ENCODE data around the gene ZNF580. TPM values are rescaled to one million over a fixed set of nuclear protein-coding genes. Genes with fewer than 3 reads are reported as not detected.

Gene ZNF580
- total and polyA plus RNA-seq, 5 experiments from 2014 or later, result 15.3 to 111 (median 21.7) TPM

DNA sequence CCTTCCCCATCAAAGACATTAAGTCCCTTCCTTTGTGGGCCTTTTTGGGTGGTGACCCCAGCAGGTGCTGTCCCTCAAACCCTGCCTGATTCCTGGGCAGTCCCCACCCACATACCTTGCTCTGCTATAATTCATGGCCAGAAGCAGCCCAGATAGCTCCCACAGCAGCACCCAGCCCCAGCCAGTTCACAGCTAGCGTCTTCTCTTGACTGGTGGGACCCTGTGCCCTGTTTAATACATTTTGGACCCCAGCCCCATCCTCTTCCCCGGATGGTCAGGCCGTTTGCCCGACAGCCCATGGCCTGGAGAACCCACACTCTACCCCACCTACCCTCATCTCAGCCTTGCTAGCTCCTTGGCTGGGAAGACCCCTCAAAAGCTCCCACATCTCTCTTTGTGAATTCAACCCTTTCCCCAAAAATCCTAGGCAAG, 9.3 kb downstream of the ZNF580 start:
- Mint-ChIP-seq H3K9me3 (no peaks in the 10 kb centered on the region), H3K36me3 (peaks cover 0 to 8% (median 3%) of the 10 kb centered on the region in 3 donors), H3K4me1 (peaks cover 15 to 45% (median 41%) of the 10 kb centered on the region in 4 donors), H3K27me3 (no peaks in the 10 kb centered on the region), H3K4me3 (peak overlapping the region in 8 of 10 donors; percentile 27 to 89 (median 62)), H3K27ac (peak overlapping the region in 9 of 10 donors; percentile 14 to 89 (median 75))
- POLR2A ChIA-PET, result interaction anchor here (0.8 to 9.2 kb wide), 3 partner anchors 9 to 17 kb away, joined by 3 to 148 read pairs (median 3); no protein-coding TSS in a partner anchor
- ATAC-seq, result no peak
- peak in 1 of 10 donors; percentile 48 for DNase-seq

DNA sequence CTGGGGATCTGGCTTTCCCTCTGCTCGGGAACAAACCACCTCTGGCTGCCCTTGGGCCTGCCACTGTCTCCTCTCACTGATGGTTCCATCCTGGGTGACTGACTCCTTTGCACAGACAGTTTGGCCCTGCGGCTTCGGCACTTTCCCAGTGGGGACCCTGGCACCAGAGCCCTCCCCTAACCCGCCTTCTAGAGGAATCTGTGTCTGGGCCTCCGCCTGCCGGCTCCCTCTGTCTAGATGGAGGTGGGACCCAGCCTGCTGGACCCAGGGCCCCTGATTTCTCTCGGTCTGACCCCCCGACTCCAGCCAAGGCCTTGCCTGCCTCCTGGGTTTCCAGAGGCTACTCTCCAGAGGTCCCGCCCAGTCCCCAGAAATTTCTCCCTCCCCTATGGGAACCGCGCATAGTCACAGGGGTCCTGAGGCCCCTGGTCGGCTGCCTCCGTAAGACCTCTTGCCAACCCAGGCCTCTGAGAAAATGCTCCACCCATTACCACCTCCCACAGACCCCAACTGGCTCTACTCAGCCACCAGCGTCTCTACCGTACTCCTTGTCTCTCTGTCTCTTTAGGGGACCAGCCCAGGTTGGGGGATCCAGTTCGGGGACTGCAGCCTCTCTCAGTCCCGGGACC, 9.9 kb downstream of the ZNF580 start:
- peak in 1 of 10 donors; percentile 43 for DNase-seq
- no peaks in the 10 kb centered on the region for H3K27me3 Mint-ChIP-seq
- H3K9me3 Mint-ChIP-seq, result no peaks in the 10 kb centered on the region
- peaks cover 0 to 3% (median 2%) of the 10 kb centered on the region in 3 donors for H3K36me3 Mint-ChIP-seq
- peak overlapping the region in 9 of 10 donors; percentile 26 to 89 (median 75) for H3K27ac Mint-ChIP-seq
- H3K4me3 Mint-ChIP-seq, result peak overlapping the region in 8 of 10 donors; percentile 27 to 89 (median 62)
- ATAC-seq, result no peak
- H3K4me1 Mint-ChIP-seq, result peaks cover 16 to 41% (median 40%) of the 10 kb centered on the region in 4 donors
- POLR2A ChIA-PET, result interaction anchor here (0.8 to 9.2 kb wide), 3 partner anchors 8 to 17 kb away, joined by 3 to 148 read pairs (median 3); no protein-coding TSS in a partner anchor

DNA sequence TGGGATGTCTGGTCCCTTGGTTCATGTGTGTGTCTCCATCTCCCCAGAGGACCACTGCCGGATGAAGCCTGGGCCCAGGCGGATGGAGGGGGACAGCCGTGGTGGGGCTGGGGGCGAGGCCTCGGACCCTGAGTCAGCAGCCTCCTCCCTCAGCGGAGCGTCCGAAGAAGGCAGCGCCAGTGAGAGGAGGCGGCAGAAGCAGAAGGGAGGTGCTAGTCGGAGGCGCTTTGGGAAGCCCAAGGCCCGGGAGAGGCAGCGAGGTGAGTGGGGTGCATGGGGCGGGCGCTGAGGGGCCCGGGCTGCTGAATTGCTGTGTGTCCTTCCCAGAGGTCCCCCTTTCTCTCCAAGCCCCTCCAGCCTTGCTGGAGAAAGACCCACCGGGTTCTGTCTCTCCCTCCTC, 10.4 kb downstream of the ZNF580 start:
- H3K27ac Mint-ChIP-seq, result peak overlapping the region in 2 of 10 donors; percentile 83 to 87

DNA sequence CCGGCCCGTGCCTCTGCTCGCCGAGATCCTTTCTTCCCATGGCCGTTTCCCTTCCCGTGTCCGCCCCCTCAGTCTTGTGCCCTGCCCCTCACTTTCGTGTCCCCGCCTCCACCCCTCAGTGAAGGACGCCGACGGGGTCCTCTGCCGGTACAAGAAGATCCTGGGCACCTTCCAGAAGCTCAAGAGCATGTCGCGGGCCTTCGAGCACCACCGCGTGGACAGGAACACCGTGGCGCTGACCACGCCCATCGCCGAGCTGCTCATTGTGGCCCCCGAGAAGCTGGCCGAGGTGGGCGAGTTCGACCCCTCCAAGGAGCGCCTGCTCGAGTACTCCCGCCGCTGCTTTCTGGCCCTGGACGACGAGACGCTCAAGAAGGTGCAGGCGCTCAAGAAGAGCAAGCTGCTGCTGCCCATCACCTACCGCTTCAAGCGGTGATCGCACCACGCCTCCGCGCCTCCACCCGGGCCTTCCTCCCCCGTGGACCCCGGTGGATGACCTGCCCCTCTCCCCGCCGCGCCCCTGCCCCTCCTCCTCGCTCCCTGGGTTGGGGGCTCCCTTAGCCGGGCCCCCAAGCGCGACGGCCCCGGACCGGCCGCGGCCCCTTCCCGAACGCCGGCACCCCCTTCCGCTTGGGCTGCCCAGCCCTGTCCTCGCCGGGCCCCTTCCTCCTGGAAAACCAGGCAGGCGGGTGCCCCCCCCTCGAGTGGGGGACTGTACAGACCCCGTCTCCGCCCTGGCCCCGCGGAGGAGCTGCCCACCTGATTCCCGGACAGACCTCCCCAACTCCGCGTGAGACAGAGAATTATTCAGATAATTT, 11.7 kb downstream of the ZNF580 start:
- Mint-ChIP-seq H3K4me3 (peak overlapping the region in 5 of 10 donors; percentile 38 to 95 (median 50)), H3K4me1 (peaks cover 20 to 49% (median 48%) of the 10 kb centered on the region in 4 donors), H3K36me3 (peaks cover 0 to 5% (median 3%) of the 10 kb centered on the region in 3 donors), H3K9me3 (no peaks in the 10 kb centered on the region), H3K27me3 (no peaks in the 10 kb centered on the region), H3K27ac (peak overlapping the region in 7 of 10 donors; percentile 48 to 85 (median 60))
- POLR2A ChIA-PET, result interaction anchor here (0.6 to 3.6 kb wide), 8 partner anchors 10 to 1787 kb away, joined by 3 to 64 read pairs (median 4); partner anchors contain the start of genes FIZ1, ZNF524 and ZNF581
- DNase-seq, result peak in 1 of 10 donors; percentile 71
- ATAC-seq, result no peak

More for the DNA sequence above, 10.4 kb downstream of the ZNF580 start:
- Mint-ChIP-seq H3K4me3 (peak overlapping the region in 4 of 10 donors; percentile 15 to 89 (median 82)), H3K36me3 (peaks cover 0 to 3% (median 2%) of the 10 kb centered on the region in 3 donors), H3K27me3 (no peaks in the 10 kb centered on the region), H3K4me1 (peaks cover 20 to 46% (median 43%) of the 10 kb centered on the region in 4 donors), H3K9me3 (no peaks in the 10 kb centered on the region)
- DNase-seq (peak in 1 of 10 donors; percentile 61), ATAC-seq (no peak)
- POLR2A ChIA-PET, result no interaction called here

DNA sequence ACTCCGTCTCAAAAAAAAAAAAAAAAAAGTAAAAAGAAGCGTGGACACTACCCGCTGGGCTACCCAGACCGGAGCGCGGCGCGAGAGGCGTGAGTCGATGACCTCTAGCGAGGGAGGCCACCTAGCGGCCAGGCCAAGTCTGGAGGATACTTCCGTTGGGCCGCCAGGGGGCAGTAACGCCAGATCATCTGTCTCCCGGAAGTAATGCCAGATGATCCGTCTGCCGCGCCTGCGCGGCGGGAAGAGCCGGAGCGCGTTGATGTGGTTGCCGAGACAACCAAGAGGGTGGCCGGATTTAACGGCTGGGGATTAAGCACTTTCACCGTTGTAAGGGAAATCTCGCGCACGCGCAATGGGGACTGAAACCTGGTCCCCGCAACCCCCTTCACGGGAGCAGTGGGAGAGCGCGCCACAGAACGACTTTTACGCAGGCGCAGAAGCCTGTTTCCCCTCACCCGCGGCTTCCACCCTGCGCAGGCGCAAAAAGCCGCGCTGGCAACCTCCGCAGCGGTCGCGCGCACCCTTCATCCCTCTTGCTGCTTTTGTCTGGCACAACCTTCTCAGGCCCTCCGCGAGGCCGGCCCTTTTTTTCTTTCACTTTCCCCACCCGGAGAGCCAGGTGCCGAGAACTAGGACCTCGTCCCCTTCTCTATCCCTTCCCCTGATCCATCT, 13.0 kb downstream of the ZNF580 start:
- DNase-seq (peak; percentile 99 to 100 (median 100)), ATAC-seq (peak; percentile 60 to 70)
- no peaks in the 10 kb centered on the region for H3K9me3 Mint-ChIP-seq
- no peaks in the 10 kb centered on the region for H3K27me3 Mint-ChIP-seq
- H3K4me3 Mint-ChIP-seq, result peak overlapping the region; percentile 88 to 99 (median 97)
- POLR2A ChIA-PET, result interaction anchor here (0.6 to 3.6 kb wide), 32 partner anchors 8 to 1788 kb away, joined by 3 to 64 read pairs (median 5); partner anchors contain the start of genes CNOT3, FIZ1, ISOC2 and KMT5C
- peaks cover 25 to 56% (median 54%) of the 10 kb centered on the region in 4 donors for H3K4me1 Mint-ChIP-seq
- peak overlapping the region; percentile 97 to 100 (median 99) for H3K27ac Mint-ChIP-seq
- H3K36me3 Mint-ChIP-seq, result peaks cover 0 to 7% (median 3%) of the 10 kb centered on the region in 3 donors

DNA sequence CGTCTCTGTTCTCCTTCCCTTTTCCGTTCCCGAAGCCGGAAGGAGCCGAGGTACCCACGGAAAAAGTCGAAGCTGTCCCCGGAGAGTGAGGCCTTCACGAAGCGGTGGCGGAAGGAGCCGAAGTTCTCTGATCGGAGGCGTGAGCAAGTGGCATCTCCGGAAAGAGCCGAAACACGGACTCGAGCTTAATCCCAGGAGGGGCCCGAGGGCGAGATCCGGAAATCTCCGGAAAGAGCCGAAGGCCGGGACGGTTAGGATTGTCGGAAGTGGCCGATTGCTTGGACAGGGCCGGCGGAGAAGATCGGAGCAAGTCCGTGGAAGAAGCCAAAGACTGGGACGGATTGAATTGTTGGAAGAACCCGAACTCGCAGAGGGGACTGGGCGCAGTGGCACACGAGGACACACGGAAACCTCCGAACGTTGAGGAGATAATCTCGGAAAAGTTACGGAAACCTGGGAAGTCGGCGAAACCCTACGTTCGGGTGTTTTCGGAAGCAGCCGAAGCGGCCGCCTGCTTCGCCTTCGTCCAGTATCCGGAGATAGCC, 13.6 kb downstream of the ZNF580 start:
- H3K27me3 Mint-ChIP-seq, result no peaks in the 10 kb centered on the region
- peak; percentile 94 to 100 (median 100) for DNase-seq
- peaks cover 0 to 9% (median 3%) of the 10 kb centered on the region in 3 donors for H3K36me3 Mint-ChIP-seq
- peaks cover 27 to 56% (median 54%) of the 10 kb centered on the region in 4 donors for H3K4me1 Mint-ChIP-seq
- peak overlapping the region; percentile 88 to 99 (median 97) for H3K4me3 Mint-ChIP-seq
- no peaks in the 10 kb centered on the region for H3K9me3 Mint-ChIP-seq
- POLR2A ChIA-PET, result interaction anchor here (0.6 to 3.6 kb wide), 32 partner anchors 8 to 1537 kb away, joined by 3 to 64 read pairs (median 5); partner anchors contain the start of genes CNOT3, FIZ1, ISOC2 and KMT5C
- ATAC-seq, result peak; percentile 80 to 81
- H3K27ac Mint-ChIP-seq, result peak overlapping the region; percentile 97 to 100 (median 99)

DNA sequence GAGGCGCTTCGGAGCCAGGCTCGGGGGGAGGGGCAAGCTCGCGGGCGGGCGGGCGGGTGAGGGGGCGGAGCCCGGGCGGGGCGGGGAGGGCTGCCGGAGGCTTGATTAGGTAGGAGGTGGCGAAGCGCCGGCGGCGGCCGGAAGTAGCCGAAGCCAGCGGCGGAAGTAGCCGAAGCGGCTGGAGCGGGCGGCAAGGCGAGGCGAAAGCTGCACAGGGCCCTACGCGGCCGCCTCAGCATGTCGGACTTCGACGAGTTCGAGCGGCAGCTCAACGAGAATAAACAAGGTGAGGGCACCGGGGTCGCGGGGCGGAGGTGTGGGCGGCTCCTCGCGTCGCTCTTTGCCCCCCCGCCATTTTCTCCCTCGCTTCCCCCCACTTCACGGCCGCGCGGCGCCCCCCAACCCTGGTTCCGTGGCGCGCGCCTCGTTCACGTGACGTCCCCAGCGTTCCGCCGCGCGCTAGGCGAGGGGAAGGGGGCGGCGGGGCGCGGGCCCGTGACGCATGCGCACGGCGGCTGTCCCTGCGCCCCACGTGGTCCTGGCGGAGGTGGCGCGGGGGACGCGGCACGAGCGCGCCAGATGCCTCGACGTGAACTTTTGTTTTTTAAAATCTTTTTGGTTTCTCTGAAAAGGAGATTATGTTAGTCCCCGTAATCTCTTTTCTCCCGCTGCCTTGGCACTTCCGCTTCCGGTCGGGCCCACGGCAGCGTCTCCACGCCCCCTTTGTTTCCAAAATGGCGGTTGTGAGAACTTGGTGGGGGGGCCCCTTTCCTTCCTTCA, 14.3 kb downstream of the ZNF580 start, which contains the start of gene U2AF2:
Gene U2AF2, plus strand, starts transcription at position 168 of the 780 bp plus-strand sequence. Its CDS starts 70 bp downstream, at position 238.
- POLR2A ChIA-PET, result interaction anchor here (0.7 to 3.6 kb wide), 28 partner anchors 9 to 1518 kb away, joined by 3 to 64 read pairs (median 6); partner anchors contain the start of genes CNOT3, FIZ1, KMT5C and LENG8
- ATAC-seq, result peak; percentile 10 to 45
- Mint-ChIP-seq H3K27ac (peak within 1 kb of the TSS; percentile 97 to 100 (median 99)), H3K27me3 (no peaks in the 10 kb centered on the region), H3K4me3 (peak within 1 kb of the TSS; percentile 88 to 99 (median 97)), H3K36me3 (peaks cover 0 to 13% (median 3%) of the 10 kb centered on the region in 3 donors), H3K4me1 (peaks cover 25 to 56% (median 54%) of the 10 kb centered on the region in 4 donors), H3K9me3 (no peaks in the 10 kb centered on the region)
- DNase-seq, result peak; percentile 90 to 99 (median 94)

DNA sequence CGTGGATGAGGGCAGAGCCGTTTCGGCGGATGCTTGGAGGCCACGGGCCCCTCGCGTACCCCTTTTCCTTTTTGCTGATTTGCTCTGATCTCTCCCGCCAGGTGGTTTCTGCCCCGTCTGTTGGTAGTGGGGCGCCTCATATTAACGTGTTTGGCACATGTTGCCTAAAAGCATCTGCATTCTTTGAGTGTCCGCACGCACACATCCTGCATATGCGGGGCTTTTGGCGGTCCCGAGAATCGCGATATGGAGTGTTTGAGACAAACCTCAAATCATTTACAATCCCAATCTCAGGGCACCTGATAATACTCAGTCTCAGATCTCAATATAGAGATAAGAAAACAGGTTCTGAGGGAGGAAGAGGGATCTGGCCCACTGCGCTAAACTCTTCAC, 14.8 kb downstream of the ZNF580 start:
- Mint-ChIP-seq H3K4me3 (peak overlapping the region; percentile 88 to 99 (median 95)), H3K27ac (peak overlapping the region; percentile 88 to 100 (median 98)), H3K36me3 (peaks cover 0 to 18% (median 3%) of the 10 kb centered on the region in 3 donors), H3K27me3 (no peaks in the 10 kb centered on the region), H3K4me1 (peaks cover 23 to 54% (median 53%) of the 10 kb centered on the region in 4 donors), H3K9me3 (no peaks in the 10 kb centered on the region)
- ATAC-seq (no peak), DNase-seq (no peak)
- POLR2A ChIA-PET, result interaction anchor here (1.6 to 2.0 kb wide), 2 partner anchors 13 to 19 kb away, joined by 7 to 8 read pairs; partner anchors contain the start of gene ZNF581

DNA sequence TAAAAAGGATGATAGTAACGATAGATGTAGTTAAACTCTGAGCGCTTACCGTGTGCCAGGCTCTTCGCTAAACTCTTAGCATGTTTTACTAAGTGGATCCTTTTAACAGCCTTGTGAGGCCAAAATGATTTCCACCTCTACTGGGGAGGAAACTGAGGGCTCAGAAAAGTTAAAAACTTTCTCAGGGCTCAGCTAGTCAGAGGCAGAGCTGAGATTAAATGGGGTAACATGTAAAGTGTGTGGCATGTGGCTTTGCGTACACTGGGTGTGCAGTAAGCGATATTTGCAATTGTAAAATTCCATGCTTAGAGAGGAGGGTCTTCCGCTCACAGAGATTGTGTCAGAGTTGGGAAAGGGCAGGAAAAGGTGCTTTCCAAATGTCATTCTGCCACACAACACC, 15.8 kb downstream of the ZNF580 start:
- Mint-ChIP-seq H3K27ac (peak overlapping the region in 9 of 10 donors; percentile 88 to 100 (median 99)), H3K36me3 (peaks cover 0 to 24% (median 3%) of the 10 kb centered on the region in 3 donors), H3K27me3 (no peaks in the 10 kb centered on the region), H3K4me3 (peak overlapping the region; percentile 88 to 99 (median 95)), H3K4me1 (peaks cover 23 to 53% (median 50%) of the 10 kb centered on the region in 4 donors), H3K9me3 (no peaks in the 10 kb centered on the region)
- DNase-seq (no peak), ATAC-seq (no peak)
- POLR2A ChIA-PET, result interaction anchor here (0.5 to 2.1 kb wide), 6 partner anchors 10 to 210 kb away, joined by 4 to 8 read pairs (median 7); partner anchors contain the start of genes EPN1 and ZNF581

DNA sequence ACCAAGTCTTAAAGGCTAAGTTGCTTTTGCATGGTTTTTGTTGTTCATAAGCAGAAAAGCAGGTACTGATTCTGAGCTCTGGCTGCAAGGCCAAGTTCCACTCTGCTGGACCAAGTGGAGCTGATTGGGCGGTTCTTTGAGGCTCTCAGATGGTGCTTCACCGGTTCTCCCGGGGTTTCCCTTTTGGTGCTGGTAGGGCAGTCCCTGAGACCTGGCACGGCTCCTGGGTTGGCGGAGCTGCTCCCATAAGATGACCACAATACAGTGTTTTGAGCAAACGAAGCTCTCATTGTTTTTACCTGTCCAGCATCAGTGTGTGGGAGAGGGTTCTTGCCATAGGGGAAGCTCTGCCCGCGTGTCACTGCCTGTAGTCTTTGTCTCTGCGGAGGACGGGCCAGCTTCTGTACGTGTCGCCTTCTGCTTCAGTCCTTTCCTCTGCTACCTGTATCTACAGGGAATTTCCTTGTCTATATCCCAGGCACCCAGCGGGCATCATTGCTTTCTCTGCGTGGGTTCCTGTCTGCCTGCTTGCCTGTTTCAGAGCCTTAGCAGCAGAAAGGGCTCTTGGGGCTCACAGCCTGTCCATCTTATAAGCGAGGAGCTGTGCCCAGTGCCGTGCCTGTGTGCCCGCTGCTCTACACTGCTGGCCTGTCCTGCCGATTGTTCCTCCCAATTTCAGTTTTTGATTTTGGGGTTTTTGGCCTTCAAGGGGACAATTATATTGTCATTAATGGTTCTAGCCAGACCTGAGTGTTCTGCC, 16.4 kb downstream of the ZNF580 start:
- no peaks in the 10 kb centered on the region for H3K9me3 Mint-ChIP-seq
- H3K27me3 Mint-ChIP-seq, result no peaks in the 10 kb centered on the region
- peak overlapping the region; percentile 25 to 100 (median 87) for H3K27ac Mint-ChIP-seq
- peaks cover 0 to 31% (median 7%) of the 10 kb centered on the region in 3 donors for H3K36me3 Mint-ChIP-seq
- H3K4me1 Mint-ChIP-seq, result peaks cover 26 to 57% (median 56%) of the 10 kb centered on the region in 4 donors
- ATAC-seq, result no peak
- POLR2A ChIA-PET, result interaction anchor here (0.9 to 2.1 kb wide), 8 partner anchors 10 to 181 kb away, joined by 4 to 8 read pairs (median 6); partner anchors contain the start of genes EPN1, ZNF581 and ZNF628
- no peak for DNase-seq
- H3K4me3 Mint-ChIP-seq, result peak overlapping the region; percentile 88 to 99 (median 95)

All from naive thymus-derived CD8-positive, alpha-beta T cell (primary cell).